GM10266 (cell line): ENCODE data around the gene GOLGA6A.

Experiments used
- DNase-seq: peaks from one replicate; pipeline ENCODE4 v3.0.0; 2012; ENCODE audit errors: extremely low spot score
- TF ChIP-seq, protein P1 (sequence below): IDR thresholded peaks from 2 replicates; pipeline ENCODE4 v1.5.1; 2012; ENCODE audit warnings: mild to moderate bottlenecking, low read depth; ENCODE audit not compliant: control insufficient read depth, insufficient read depth; ENCODE audit errors: missing control alignments

GOLGA6A gene

DNA sequence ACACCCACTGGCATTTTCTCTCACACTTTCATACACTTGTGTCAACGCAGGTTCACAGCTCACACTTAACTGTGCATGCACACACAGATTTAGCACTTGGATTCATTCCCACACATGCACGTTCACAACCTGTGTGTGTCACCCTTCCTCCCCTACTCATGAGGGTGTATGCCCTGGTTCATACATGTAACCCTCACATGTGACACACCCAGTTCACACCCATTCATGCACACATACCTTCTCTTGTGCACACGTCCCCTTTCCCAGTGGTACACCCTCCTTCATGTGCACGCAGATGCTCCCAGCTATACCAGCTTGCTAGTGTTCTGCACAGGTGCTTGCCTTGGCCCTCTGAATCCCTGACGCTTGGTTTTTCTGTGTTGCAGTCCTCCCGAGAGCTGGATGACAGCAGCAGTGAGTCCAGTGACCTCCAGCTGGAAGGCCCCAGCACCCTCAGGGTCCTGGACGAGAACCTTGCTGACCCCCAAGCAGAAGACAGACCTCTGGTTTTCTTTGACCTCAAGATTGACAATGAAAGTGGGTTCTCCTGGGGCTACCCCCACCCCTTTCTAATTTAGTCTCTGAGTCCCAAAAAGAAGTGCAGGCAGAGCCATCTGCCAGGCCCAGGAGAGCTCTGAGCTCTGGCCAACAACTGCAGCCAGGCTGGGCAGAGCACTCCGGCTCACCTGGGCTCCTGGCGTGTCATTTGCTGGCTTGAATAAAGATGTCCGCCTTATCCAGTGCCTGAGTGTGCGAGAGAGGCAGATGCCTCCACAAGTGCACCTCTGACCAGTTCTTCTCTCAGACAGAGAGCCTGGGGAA lies 39.5 kb downstream of the GOLGA6A start:
- no peak for DNase-seq
- TF ChIP-seq, protein P1, sequence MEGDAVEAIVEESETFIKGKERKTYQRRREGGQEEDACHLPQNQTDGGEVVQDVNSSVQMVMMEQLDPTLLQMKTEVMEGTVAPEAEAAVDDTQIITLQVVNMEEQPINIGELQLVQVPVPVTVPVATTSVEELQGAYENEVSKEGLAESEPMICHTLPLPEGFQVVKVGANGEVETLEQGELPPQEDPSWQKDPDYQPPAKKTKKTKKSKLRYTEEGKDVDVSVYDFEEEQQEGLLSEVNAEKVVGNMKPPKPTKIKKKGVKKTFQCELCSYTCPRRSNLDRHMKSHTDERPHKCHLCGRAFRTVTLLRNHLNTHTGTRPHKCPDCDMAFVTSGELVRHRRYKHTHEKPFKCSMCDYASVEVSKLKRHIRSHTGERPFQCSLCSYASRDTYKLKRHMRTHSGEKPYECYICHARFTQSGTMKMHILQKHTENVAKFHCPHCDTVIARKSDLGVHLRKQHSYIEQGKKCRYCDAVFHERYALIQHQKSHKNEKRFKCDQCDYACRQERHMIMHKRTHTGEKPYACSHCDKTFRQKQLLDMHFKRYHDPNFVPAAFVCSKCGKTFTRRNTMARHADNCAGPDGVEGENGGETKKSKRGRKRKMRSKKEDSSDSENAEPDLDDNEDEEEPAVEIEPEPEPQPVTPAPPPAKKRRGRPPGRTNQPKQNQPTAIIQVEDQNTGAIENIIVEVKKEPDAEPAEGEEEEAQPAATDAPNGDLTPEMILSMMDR, result no peak

DNA sequence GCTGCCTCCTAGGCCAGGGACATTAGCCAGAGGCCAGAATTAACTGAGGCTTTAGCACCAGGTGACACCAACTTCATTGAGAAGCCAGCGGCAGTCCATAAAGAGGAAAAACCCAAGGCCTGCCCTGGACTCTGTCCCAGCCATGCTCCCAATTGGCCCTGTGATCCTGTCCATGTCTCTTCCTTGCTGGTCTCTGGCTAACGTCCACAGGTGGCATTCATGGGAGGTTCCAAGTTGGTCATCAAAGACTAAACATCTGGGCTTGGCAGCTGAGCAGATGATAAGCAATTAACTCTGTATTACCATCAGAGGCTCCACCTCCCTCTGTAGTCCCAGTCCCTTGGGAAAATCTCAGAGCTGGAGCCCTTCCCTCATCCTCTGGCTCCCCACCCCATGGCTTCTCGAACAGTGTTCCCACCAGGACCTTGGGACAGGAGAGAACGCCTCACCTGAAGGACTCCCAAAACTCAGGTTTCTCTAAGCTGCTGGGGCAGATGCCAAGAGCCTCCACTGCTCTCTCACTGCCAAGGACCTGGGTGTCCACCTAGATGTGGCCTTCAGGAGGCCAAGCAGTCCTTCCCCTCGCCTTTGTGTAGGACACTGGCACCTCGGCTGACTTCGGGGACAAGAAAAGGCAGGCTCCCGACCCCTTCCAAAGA lies 40.4 kb downstream of the GOLGA6A start:
- no peak for DNase-seq
- TF ChIP-seq, protein P1, result no peak

DNA sequence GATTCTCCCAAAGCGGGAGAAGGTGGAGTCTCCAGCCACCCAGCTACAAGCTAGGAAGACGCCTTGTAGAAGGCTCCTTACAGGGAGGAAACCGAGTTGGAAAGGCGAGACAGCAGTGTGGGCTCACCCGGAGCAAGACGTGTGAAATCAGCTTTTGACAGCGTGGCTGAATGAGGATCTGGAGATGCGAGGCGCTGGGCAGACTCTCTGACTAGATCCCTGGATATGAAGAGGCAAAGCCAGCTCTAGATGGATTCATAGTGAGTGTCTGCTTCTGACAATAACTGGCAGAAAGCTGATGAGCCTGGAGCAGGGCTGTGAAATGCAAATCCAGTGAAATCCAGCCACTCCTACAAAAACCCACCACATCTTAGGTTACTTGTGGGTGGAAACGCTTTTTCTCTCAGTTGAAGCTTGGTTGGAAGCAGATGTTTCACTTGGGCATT lies 41.0 kb downstream of the GOLGA6A start:
- TF ChIP-seq, protein P1, result no peak
- no peak for DNase-seq

GRCh38 chr15:74040109-74040850 lies 42.1 kb downstream of the GOLGA6A start:
- TF ChIP-seq, protein P1, result no peak
- DNase-seq, result no peak

DNA sequence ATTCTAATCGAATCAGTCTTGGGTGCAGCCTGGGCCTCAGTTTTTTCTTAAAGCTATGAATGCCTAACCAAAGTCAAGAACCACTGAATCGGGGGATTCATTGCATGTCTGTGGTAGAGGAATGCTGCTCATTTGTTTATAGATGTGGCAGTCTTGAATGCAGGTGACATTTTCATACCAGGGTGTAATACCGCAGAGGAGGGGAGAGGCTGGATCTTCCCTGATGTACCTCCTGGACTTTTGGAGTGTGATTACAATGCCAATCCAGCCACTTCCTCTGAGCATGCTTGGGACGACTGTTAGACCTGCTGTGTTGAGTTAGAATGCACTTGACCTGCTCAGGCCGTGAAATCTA lies 42.7 kb downstream of the GOLGA6A start:
- TF ChIP-seq, protein P1, result no peak
- no peak for DNase-seq

- no peak for DNase-seq
- TF ChIP-seq, protein P1, result no peak
These were observed 43.4 kb downstream of the GOLGA6A start for GRCh38 chr15:74038707-74039655.
